Activated T-cell treated with anti-CD3 and anti-CD28 coated beads, Interleukin-2, amount 50 U/mL, for 1 hour (primary cell): ENCODE measurements around the gene KLHDC4.
"Not testable (repeated sequence)": the region's sequence is repeated elsewhere in the genome, so short reads cannot be mapped to it uniquely, and the experiment has no call there.

Source experiments
- DNase-seq: peaks from one replicate; pipeline ENCODE4 v3.0.0-alpha.2; 2020

The KLHDC4 gene

DNA sequence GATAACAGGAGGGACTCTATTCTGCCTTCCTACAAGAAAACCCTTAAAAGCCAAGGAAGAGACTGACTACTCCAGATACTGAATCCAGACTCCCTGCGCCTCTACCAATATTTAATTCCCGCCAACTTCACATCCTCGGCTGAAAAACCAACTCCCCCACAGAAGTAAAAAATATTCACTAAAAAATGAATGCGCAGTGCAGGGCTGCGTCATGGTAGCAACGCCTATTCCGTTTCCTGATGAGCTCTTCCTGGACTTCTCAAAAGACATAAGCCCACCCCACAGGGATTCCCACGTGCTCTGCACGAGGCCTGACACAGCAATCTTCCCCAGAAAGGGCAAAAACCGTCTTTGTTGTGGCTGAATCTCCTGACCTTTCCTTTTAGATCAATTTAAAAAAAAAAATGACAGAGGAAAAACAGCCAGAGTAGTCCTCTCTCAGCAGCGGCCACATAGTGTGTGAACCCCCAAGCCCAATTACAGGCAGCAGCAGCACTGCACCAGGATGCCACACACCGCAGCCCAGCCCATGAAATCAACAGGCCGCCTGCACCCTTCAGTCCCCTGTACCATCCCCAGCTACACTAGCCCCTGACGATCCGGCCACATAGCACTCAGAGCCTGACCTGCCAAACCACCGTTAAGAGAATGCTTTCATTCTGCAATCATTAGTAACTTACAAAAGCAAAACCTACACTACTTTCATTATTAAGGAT is 23.9 kb downstream of the KLHDC4 start:
- no peak for DNase-seq

DNA sequence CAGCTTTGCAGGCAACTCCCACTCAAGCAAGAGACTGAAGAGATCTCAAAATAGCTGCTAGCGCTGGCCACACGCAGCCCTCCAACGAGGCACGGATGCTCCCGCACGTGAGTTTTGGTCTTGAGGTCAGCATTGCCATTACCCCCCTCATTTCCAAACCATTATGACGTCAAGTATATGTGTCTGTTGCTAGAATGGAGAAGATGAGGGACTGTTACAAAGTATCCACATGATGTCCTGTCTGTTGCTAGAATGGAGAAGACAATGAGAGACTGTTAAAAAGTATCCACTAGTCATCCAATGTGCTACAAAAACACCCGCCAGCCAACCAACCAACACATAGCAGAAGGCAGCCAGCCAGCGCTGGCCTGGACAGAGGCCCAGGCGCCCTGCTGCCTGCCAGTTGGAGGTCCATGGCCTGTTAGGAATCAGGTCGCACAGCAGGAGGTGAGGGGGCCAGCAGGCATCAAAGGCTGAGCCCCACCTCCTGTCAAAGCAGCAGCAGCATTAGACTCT is 24.8 kb downstream of the KLHDC4 start:
- DNase-seq: no peak

DNA sequence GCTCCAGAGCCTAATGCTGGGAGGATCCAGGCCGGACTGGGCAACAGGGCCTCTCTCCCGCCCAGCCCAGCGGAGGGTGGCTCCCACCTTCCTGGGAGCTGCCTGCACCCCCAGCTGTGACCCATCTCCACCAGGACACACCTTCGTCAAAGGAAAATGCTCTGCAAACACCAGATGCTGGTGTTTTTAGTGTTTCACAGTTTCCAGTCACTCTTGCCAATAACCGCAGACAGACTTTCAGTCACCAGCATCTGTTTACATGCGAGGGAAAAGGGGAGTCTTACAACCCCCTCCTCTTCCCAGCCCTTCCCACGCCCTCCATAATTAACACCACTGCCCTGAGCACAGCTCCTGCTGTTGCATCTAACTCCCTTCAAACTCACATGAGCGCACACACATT is 25.3 kb downstream of the KLHDC4 start:
- DNase-seq: no peak

DNA sequence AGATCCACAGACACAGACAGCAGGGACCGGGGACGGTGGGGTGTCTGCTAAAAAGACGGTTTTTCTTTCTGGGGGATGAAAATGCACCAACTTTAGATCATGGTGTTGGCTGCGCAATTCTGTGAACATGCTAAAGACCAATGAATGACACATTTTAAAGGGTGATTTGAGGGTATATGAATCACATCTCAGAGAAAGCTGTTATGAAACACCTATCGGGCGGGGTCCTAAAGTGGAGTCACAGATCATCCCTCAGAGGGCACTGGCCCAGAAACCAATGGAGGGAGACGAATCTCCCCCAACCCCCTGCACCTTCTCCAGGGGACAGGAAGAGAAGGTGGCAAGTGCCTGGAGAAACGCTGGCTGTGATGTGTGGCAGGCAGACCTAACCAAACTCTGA is 26.0 kb downstream of the KLHDC4 start:
- DNase-seq: no peak

DNA sequence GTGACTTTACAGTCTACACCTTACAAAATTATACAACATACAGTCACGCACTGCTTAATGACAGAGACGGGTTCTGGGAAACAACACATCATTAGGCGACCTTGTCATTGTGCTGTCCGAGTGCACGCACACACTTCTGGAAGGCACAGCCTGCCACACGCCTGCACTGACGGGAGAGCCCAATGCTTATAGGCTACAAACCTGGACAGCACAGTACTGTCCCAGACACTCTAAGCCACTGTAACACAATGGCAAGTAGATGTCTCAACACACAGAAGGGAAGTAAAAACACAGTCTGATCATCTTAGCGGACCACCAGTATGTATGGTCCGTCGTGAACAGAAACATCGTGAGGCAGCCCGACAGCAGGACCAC is 29.8 kb downstream of the KLHDC4 start:
- no peak for DNase-seq

DNA sequence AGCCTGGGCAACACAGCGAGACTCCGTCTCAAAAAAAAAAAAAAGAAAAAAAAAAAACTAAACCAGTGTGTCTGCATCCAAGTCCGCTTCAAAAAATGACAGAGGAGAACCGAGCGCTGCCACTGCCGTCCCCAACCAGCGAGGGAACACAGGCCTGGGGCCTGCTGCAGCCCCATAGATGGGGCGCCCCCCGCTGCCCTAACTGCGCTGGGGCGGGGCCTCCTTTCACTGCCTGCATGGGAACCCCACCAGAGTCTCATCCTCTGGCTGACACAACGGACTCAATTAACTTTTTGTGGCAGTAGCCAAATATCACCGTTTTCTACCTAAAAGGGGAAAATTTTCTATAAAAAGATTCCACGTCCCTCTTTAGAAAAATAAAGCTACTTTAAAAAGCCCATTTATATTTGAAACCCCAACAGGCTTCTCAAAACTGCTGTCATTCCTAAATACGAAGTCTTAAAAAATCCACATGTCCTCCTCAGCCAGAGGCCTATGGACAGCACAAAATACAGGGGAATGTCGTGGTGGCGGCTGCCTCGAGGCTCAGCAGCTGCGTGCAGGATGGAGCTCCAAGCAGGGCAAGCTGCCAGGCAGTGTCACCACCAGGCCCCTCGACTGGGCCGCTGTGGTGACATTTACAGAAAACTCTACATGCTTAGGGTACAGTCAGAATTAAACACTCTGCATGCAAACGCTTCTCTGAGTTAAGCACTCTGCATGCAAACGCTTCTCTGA is 30.3 kb downstream of the KLHDC4 start:
- no peak for DNase-seq

DNA sequence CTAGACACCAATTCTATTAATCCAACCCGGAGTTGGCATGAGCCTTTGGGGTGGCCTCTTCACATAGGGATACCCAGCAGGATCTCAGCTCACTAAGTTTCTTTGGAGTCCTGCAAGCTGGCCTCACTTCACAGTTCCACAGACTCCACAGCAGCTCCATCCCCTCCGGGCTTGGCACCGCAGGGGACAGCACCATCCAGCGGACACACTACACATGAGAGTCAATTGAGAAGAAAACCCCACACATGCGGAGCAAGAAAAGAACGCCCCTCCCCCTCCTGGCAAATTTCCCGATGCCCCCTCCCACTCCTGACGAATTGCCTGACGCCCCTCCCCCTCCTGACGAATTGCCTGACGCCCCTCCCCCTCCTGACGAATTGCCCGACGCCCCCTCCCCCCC is 31.1 kb downstream of the KLHDC4 start:
- DNase-seq: no peak

DNA sequence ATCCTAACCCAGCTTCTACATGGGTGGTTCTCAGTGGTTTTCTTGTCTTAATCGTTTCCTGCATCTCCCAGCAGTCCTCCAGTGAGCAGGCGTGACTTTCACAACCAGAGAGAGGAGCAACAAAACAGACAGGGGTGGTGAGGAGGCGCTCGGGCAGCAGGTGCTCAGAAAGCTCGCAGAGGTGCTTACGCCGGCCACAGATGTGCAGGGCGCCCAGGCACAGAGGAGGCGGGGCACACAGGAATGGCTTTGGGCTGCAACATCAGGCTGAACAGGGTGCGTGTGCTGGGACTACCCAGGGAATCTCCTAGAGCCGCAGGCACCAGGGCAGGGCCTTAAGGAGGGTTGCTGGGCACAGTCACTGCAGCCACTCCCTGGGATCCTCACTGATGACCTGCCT is 32.6 kb downstream of the KLHDC4 start:
- DNase-seq: no peak

DNA sequence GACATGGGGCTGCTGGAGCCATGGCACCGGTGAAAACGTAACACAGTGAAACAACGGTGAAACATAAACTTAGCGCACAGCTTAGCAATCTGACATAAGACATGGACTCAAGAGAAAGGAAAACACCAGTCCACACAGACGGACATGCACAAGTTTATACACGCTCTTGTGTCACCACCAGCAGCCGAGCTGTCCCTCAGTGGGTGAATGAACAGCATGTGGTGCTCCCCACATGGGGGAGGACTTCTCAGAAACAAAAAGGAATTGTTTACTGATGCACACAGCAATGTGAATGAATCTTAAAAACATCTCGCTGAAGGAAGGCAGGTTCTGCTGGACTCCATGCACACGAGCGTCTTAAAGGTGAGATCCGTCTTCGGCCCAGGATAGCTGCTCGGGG is 34.2 kb downstream of the KLHDC4 start:
- no peak for DNase-seq

DNA sequence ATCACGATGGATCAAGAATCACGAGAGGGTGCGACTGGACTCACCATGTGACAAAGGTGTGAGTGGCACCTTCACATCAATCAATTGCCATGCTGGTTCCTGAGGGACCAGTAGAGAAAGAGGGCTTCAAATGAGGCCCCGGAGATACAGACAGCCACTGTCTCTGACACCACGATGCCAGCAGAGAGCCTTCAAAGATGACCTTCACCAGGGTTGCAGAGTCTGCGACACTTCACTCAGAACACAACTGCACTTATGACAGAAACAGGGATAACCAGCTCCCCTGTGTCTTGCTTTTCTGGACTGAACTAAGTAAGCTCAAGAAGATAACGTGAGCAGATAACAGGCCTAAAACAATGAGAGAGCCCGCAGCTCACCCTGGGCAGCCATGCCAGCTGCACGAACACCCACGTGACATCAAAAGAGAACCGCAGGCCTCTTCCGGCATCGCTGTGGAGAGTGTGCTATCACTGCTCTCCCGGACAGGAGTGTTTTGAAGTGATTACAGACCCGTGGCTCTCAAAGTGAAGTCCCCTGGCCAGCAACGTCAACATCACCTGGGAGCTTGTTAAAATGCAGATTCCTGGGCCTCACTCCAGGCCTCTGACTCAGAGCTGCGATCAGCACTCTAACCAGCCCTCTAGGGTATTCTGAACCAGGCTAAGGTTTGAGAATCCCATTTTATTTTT is 36.4 kb downstream of the KLHDC4 start:
- DNase-seq: no peak

DNA sequence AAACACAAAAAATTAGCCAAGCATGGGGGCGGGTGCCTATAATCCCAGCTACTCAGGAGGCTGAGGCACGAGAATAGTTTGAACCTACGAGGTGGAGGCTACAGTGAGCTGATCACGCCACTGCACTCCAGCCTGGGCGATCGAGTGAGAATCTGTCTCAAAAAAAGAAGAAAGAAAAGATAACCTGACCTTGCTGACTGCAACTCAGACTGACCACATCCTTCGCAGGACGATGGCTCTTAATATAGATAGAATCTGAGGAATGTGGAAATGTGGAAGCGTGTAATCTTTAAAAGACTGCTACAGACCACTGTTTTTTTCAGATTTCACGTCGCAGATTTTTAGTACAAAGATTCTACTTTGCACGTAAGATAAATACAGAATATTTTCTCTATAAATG is 37.8 kb downstream of the KLHDC4 start:
- DNase-seq: no peak

DNA sequence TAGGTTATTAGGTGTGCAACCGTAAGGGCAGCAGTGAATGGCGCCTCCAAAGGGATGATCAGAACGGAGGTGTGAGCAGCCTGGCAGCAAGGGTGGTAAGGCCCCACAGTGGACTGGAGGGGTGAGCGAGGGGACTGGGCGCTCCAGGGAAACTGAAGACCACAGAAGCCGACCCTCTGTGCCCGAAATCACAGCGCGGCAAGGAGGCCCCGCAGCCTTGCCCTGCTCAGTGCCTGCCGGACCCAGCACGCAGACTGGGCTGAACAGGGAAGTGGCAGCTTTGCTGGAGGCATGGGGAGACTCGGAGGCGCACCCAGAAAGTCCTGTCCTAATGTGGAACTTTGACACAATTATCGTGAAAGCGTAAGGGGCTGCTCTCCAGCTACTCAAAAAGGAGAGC is 38.4 kb downstream of the KLHDC4 start:
- no peak for DNase-seq

DNA sequence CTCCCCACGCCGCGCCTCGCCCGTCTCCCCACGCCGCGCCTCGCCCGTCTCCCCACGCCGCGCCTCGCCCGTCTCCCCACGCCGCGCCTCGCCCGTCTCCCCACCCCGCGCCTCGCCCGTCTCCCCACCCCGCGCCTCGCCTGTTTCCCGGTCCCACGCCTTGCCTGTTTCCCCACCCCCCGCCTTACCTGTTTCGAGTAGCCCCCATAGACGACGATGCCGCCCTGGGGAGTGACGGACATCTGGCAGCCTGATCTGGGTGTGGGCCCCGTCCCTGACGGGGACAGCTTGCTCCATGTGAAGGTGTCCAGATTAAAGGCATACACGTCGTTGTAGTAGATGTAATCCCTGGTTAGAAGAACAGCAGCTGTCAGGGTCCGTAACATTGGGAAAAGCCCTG is 39.2 kb downstream of the KLHDC4 start:
- DNase-seq: not testable (repeated sequence)

DNA sequence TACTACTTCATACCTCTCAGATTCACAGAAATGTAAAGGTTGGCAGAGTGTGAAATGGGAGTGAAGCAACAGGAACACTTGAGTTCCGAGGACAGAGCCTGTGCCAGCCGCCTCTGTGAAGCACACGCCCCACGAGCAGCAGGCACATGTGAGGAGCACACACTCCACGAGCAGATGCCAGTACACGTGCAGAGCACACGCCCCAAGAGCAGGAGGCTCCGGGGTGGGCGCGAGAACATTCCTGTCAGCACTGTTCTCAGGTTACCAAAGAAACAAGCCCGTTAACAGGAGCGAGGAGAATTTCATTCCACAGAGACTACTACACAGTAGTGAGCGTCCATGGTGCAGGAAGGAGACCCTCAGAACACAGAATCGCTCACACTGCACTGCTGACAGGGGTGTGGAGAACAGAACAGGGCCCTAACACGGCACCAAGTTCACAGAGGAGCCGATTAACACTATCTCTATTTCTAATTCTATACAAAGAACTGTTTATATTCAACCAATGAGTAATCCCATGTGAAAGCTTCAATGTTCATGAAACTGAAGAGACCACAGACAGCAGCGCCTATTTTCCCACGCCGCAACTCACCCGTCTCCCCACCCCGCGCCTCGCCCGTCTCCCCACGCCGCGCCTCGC is 40.1 kb downstream of the KLHDC4 start:
- DNase-seq: no peak

DNA sequence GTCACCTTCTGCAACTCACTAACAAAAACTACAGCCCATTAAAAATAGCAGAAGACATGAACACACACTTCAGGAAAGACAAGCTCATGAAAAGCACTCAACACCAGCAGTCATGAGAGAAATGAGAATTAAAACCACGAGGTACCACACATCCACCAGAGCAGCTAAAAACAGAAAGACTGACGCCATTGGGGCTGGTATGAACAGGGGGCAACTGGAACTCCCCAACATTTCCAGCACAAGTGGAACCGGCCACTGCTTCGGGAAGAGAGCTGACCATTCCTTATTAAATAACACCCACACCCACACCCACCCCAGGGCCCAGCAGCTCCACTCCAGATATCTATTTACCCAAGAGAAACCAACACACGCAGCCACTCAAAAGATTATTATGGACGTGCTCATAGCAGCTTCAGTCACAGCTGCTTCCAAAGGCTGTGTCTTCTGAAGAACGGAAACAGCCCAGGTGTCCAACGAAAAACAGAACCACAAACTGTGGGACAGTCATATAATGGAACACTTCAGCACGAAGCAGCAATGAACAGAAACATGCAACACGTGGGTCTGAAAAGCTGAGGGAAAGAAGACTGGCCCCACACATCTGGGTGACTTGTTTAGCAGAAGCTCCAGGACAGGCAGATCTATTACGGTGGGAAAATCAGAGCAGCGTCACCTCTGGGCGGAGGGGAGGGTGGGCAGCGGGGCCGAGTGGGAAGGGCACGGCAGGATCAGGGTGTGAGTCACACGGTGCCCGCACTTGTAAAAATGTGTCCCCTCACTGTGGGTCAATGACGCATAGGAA is 41.1 kb downstream of the KLHDC4 start:
- DNase-seq: no peak

DNA sequence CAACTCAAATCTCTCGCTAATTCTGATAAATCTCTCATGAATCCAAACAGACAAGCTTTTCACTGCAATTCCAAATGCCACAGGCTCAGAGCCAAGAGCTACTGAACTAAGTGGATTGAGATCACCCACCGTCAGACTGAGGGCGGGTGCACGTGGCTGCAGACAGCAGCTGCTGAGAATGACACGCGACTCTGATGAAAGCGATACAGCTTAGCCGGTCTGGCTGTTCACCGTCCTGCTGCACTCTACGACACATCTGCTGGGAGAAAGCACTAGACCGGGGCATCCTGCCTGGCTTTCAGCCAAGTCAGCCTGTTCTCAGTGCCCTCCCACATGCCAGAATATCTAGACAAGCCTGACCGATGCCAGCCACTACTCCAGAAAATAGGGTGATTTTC is 42.6 kb downstream of the KLHDC4 start:
- DNase-seq: no peak

DNA sequence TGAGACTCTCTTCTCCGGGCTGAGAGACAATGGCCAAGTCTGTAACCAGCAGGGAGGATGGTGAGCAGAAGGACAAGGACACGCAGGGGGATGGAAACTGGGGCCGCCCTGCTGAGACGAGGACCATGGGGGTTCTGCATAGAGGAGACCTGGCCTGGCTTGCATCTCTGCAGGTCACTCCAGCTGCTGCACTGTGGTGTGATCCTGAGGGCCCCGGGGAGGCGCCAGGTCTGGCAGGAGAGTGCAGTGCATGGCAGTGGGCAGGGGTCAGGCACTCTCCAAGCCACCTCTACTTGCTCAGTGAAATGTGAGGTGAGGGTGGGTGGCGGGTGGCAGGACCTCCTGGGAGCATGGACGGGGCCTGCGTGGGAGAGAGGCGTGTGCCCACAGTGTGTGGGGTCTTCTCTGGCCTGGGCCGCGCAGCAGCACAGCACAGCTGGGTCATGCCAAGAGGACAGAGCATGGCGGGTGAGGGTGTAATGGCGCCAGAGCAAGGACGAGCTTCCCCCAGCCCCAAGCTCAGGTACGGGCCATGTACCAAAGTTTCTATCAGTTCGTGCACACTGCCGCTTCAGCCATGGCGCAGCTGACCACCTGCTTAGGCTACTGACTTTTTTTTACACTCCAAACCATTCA is 43.1 kb downstream of the KLHDC4 start:
- no peak for DNase-seq

DNA sequence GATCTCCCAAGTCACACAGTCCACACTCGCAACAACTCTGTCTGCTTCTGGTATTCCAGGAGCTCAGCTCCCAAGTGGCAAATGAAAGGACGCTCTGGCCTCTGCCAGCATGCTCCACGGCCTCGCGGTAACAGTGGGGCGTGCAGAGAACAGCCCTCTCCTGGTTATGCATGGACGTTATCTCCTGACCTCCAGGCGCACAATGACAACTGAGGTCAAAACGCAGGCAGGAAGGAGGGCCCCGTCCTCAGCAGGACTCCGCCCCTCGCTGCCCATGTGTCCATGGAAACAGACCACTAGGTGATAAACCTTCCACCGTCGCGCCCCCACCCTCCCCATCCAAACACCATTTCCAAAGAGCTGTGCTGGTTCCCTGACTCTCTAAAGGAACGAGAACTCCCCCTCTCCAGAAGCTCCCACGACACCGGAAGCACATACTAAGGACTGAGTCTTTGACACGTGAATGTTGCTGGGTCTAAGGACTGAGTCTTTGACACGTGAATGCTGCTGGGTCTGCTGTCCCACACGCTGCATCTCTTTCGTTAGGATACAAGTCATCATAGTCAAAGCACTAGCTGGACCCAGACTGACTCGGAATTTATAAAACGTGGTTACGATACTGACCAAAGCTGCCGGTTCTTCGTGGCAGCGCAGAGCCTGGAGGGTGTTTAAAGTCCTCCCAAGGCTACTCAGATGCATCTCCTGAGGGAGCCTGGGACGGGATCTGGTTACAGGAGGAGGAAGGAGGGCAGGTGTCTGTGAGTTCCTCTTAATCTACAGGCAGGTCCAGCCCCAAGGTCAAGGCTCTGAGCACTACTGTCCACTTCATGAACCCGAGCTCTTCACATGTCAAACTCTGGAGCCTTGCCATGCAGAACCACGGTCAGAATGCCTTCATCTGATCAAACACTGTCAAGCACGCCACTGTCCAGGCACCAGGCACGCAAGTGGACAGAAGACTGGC is 43.9 kb downstream of the KLHDC4 start:
- no peak for DNase-seq

DNA sequence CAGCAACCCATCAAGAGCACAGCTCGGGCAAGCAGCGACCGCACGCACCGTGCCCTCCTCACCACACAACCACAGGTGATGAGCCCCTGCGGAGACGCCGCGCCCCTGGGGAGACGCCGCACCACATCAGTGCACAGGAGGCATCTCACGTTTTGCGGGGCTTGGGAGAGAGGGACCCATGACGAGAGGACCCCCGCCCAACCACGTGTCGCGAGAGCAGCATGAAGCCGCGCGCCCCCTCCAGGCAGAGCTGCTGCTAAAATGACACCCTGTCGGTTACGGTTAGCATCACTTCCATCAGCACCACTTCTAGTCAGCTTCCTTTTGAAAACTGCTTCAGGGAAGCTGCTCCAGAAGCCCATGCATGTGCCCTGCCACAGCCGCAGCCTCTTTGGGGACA is 45.3 kb downstream of the KLHDC4 start:
- no peak for DNase-seq

DNA sequence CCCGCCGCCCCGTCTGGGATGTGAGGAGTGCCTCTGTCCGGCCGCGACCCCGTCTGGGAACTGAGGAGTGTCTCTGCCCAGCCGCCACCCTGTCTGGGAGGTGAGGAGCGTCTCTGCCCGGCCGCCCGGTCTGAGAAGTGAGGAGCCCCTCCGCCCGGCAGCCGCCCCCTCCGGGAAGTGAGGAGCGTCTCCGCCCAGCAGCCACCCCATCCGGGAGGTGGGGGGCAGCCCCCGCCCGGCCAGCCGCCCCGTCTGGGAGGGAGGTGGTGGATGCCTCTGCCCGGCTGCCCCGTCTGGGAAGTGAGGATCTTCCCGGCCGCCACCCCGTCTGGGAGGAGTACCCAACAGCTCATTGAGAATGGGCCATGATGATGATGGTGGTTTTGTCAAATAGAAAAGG is 47.0 kb downstream of the KLHDC4 start:
- not testable (repeated sequence) for DNase-seq

DNA sequence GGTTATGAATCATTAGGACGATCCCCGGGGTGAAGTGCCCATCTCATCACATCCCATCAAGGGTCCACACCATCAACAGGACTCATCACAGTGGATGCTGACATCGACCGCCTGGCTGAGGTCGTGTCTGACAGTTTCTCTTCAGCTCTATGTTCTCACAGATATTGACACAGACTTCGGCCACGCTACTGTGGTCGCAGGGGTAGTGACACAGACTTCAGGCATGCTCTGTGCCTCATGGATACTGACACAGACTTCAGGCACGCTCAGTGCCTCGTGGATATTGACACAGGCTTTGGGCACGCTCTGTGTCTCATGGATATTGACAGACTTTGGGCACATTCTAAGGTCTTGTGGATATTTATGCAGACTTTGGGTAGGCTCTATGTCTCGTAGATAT is 50.1 kb downstream of the KLHDC4 start:
- DNase-seq: no peak
